ENCODE results near the gene PITPNM3. TPM values are rescaled to one million over a fixed set of nuclear protein-coding genes. Genes with fewer than 3 reads are reported as not detected.

Gene PITPNM3
- total and polyA plus RNA-seq, 2 experiments from 2014 or later: 1.0 to 1.5 TPM

DNA sequence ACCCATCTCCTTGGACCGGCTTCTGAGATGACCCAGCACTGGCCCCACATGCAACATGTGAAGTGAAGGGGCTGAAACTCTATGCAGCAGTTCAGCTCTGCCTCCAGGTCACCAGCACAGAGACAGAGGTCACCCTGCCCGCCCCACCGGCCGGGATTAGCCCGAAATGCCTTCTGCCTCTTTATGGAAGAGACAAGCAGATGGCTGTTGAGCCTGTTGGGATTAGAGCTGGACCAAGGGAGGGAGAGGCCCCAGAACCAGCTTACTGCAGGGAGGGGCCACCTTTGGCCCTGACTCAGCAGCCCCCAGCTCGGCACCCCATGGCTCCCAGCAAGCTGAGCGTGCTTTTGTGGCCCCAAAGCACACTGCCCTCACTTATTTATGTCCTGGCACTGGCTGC, 127.1 kb downstream of the PITPNM3 start:
- H3K79me2 ChIP-seq (replicated peaks; ENCODE audit: insufficient read depth): no peaks in the 10 kb centered on the region
- H3K27ac Mint-ChIP-seq: no peak overlapping the region
- no peaks in the 10 kb centered on the region for H3F3A ChIP-seq (replicated peaks; ENCODE audit: low read depth)
- no peaks in the 10 kb centered on the region for H4K20me1 ChIP-seq (replicated peaks; ENCODE audit: insufficient read depth)
- peaks cover 20% of the 10 kb centered on the region for H3K9me3 Mint-ChIP-seq
- H2AFZ ChIP-seq: no peak overlapping the region
- no peak overlapping the region for H3K4me3 ChIP-seq
- TF ChIP-seq EZH2phosphoT487 (IDR thresholded peaks at IDR 0.05; ENCODE audit: unreplicated experiment) (no peak), ZNF114 (CRISPR knock-in tag; IDR thresholded peaks at IDR 0.05) (no peak), ZNF331 (CRISPR knock-in tag; IDR thresholded peaks at IDR 0.05; ENCODE audit: low read depth) (no peak), EZH2 (IDR thresholded peaks at IDR 0.05; ENCODE audit: low read depth, unreplicated experiment) (no peak), NANOG (IDR thresholded peaks at IDR 0.05; ENCODE audit: borderline replicate concordance) (no peak), STAT1 (IDR thresholded peaks at IDR 0.05; ENCODE audit: unreplicated experiment) (no peak), CREB1 (CRISPR knock-in tag; IDR thresholded peaks at IDR 0.05; ENCODE audit: low read depth) (no peak), JUNB (IDR thresholded peaks at IDR 0.05; ENCODE audit: unreplicated experiment) (no peak), POLR2AphosphoS5 (IDR thresholded peaks at IDR 0.05; ENCODE audit: low read depth) (no peak)
- TF ChIP-seq, protein P1, sequence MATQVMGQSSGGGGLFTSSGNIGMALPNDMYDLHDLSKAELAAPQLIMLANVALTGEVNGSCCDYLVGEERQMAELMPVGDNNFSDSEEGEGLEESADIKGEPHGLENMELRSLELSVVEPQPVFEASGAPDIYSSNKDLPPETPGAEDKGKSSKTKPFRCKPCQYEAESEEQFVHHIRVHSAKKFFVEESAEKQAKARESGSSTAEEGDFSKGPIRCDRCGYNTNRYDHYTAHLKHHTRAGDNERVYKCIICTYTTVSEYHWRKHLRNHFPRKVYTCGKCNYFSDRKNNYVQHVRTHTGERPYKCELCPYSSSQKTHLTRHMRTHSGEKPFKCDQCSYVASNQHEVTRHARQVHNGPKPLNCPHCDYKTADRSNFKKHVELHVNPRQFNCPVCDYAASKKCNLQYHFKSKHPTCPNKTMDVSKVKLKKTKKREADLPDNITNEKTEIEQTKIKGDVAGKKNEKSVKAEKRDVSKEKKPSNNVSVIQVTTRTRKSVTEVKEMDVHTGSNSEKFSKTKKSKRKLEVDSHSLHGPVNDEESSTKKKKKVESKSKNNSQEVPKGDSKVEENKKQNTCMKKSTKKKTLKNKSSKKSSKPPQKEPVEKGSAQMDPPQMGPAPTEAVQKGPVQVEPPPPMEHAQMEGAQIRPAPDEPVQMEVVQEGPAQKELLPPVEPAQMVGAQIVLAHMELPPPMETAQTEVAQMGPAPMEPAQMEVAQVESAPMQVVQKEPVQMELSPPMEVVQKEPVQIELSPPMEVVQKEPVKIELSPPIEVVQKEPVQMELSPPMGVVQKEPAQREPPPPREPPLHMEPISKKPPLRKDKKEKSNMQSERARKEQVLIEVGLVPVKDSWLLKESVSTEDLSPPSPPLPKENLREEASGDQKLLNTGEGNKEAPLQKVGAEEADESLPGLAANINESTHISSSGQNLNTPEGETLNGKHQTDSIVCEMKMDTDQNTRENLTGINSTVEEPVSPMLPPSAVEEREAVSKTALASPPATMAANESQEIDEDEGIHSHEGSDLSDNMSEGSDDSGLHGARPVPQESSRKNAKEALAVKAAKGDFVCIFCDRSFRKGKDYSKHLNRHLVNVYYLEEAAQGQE (IDR thresholded peaks at IDR 0.05; ENCODE audit: unreplicated experiment): no peak
- TF ChIP-seq, protein P2, sequence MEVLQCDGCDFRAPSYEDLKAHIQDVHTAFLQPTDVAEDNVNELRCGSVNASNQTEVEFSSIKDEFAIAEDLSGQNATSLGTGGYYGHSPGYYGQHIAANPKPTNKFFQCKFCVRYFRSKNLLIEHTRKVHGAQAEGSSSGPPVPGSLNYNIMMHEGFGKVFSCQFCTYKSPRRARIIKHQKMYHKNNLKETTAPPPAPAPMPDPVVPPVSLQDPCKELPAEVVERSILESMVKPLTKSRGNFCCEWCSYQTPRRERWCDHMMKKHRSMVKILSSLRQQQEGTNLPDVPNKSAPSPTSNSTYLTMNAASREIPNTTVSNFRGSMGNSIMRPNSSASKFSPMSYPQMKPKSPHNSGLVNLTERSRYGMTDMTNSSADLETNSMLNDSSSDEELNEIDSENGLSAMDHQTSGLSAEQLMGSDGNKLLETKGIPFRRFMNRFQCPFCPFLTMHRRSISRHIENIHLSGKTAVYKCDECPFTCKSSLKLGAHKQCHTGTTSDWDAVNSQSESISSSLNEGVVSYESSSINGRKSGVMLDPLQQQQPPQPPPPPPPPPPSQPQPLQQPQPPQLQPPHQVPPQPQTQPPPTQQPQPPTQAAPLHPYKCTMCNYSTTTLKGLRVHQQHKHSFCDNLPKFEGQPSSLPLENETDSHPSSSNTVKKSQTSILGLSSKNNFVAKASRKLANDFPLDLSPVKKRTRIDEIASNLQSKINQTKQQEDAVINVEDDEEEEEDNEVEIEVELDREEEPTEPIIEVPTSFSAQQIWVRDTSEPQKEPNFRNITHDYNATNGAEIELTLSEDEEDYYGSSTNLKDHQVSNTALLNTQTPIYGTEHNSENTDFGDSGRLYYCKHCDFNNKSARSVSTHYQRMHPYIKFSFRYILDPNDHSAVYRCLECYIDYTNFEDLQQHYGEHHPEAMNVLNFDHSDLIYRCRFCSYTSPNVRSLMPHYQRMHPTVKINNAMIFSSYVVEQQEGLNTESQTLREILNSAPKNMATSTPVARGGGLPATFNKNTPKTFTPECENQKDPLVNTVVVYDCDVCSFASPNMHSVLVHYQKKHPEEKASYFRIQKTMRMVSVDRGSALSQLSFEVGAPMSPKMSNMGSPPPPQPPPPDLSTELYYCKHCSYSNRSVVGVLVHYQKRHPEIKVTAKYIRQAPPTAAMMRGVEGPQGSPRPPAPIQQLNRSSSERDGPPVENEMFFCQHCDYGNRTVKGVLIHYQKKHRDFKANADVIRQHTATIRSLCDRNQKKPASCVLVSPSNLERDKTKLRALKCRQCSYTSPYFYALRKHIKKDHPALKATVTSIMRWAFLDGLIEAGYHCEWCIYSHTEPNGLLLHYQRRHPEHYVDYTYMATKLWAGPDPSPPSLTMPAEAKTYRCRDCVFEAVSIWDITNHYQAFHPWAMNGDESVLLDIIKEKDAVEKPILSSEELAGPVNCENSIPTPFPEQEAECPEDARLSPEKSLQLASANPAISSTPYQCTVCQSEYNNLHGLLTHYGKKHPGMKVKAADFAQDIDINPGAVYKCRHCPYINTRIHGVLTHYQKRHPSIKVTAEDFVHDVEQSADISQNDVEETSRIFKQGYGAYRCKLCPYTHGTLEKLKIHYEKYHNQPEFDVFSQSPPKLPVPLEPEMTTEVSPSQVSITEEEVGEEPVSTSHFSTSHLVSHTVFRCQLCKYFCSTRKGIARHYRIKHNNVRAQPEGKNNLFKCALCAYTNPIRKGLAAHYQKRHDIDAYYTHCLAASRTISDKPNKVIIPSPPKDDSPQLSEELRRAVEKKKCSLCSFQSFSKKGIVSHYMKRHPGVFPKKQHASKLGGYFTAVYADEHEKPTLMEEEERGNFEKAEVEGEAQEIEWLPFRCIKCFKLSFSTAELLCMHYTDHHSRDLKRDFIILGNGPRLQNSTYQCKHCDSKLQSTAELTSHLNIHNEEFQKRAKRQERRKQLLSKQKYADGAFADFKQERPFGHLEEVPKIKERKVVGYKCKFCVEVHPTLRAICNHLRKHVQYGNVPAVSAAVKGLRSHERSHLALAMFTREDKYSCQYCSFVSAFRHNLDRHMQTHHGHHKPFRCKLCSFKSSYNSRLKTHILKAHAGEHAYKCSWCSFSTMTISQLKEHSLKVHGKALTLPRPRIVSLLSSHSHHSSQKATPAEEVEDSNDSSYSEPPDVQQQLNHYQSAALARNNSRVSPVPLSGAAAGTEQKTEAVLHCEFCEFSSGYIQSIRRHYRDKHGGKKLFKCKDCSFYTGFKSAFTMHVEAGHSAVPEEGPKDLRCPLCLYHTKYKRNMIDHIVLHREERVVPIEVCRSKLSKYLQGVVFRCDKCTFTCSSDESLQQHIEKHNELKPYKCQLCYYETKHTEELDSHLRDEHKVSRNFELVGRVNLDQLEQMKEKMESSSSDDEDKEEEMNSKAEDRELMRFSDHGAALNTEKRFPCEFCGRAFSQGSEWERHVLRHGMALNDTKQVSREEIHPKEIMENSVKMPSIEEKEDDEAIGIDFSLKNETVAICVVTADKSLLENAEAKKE (CRISPR knock-in tag; IDR thresholded peaks at IDR 0.05): no peak
- TF ChIP-seq, protein P3, sequence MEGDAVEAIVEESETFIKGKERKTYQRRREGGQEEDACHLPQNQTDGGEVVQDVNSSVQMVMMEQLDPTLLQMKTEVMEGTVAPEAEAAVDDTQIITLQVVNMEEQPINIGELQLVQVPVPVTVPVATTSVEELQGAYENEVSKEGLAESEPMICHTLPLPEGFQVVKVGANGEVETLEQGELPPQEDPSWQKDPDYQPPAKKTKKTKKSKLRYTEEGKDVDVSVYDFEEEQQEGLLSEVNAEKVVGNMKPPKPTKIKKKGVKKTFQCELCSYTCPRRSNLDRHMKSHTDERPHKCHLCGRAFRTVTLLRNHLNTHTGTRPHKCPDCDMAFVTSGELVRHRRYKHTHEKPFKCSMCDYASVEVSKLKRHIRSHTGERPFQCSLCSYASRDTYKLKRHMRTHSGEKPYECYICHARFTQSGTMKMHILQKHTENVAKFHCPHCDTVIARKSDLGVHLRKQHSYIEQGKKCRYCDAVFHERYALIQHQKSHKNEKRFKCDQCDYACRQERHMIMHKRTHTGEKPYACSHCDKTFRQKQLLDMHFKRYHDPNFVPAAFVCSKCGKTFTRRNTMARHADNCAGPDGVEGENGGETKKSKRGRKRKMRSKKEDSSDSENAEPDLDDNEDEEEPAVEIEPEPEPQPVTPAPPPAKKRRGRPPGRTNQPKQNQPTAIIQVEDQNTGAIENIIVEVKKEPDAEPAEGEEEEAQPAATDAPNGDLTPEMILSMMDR (conservative IDR thresholded peaks at IDR 0.05; ENCODE audit: low read depth in 2 of 2): no peak
- TF ChIP-seq, protein P4, sequence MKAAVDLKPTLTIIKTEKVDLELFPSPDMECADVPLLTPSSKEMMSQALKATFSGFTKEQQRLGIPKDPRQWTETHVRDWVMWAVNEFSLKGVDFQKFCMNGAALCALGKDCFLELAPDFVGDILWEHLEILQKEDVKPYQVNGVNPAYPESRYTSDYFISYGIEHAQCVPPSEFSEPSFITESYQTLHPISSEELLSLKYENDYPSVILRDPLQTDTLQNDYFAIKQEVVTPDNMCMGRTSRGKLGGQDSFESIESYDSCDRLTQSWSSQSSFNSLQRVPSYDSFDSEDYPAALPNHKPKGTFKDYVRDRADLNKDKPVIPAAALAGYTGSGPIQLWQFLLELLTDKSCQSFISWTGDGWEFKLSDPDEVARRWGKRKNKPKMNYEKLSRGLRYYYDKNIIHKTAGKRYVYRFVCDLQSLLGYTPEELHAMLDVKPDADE (IDR thresholded peaks at IDR 0.05): no peak
- no peaks in the 10 kb centered on the region for H3K27me3 ChIP-seq (ENCODE audit: insufficient read depth)
- H3K27me3 Mint-ChIP-seq (ENCODE audit: insufficient read depth, low read depth, poor library complexity): peaks cover 4% of the 10 kb centered on the region
- no peaks in the 10 kb centered on the region; the same call in 2 of the 3 replicates for H3K4me1 Mint-ChIP-seq
- no peak for DNase-seq (ENCODE audit: low spot score)
- H3K36me3 Mint-ChIP-seq (ENCODE audit: low read depth): peaks cover 13% of the 10 kb centered on the region; the same call in 2 of the 3 replicates
- ATAC-seq: no peak
- H3K4me1 ChIP-seq (ENCODE audit: insufficient read depth): no peaks in the 10 kb centered on the region
- no peak overlapping the region for H3K4me2 ChIP-seq
- no peak overlapping the region for H3K27ac ChIP-seq (ENCODE audit: low read depth)
- 0 out of 2 replicates have a peak, but pooled peaks cover 3% of the 10 kb centered on the region for H3K36me3 ChIP-seq (ENCODE audit: insufficient read depth)
- no peak overlapping the region for H3K4me3 Mint-ChIP-seq
- no peaks in the 10 kb centered on the region for H3K9me2 ChIP-seq (ENCODE audit: insufficient read depth)
